Lower leg skin (tissue), 4 donors: ENCODE results near the gene CBFA2T3. TPM values are rescaled to one million over a fixed set of nuclear protein-coding genes. Genes with fewer than 3 reads are reported as not detected.

Experiments used
- DNase-seq, 2 donors: peaks; one replicate each; pipeline ENCODE4 v3.0.0-alpha.2; 2019; ENCODE audit warnings: low spot score in 2 of 2
- H3K4me3 ChIP-seq: fragments of 200-600 bp; sonication (generic); 2 replicates; pipeline ENCODE4 v1.5.1; 2017; ENCODE audit warnings: mild to moderate bottlenecking, low read depth; ENCODE audit not compliant: poor library complexity, severe bottlenecking
- POLR2A ChIP-seq, 2 donors: fragments of 450-650 bp; IDR thresholded peaks; one replicate each; pipeline ENCODE4 v1.6.1; 2016 to 2017; ENCODE audit warnings: antibody characterized with exemption in 2 of 2, mild to moderate bottlenecking in 1 of 2, moderate library complexity in 1 of 2
- WGBS, 2 donors: methylation state at CpG; one replicate each; pipeline ENCODE4 v1.1.5; 2018; 5-methylcytosine and 5-hydroxymethylcytosine counted together
- intact Hi-C: fragments of 100-400 bp; cut with DNase I; formaldehyde crosslinking; loops from one replicate; pipeline ENCODE4 v1.15.0; 2023; ENCODE audit warnings: low total_unique reads
- total RNA-seq, 4 donors: library from RNA; depleted of rRNA; stranded (reverse); fragments of >200 nt; gene quantifications; one replicate each; pipeline ENCODE4 v1.1.0, GENCODE V29; 2016
- TF ChIP-seq, protein P1 (sequence below), 3 donors: fragments of 450-650 bp; IDR thresholded peaks; one replicate each; pipeline ENCODE4 v1.5.1; 2016; ENCODE audit warnings: antibody characterized with exemption in 3 of 3, mild to moderate bottlenecking in 3 of 3, moderate library complexity in 2 of 3

Gene CBFA2T3
- total RNA-seq, 4 donors from 2014 or later, result 0.93 to 4.4 (median 2.9) TPM

DNA sequence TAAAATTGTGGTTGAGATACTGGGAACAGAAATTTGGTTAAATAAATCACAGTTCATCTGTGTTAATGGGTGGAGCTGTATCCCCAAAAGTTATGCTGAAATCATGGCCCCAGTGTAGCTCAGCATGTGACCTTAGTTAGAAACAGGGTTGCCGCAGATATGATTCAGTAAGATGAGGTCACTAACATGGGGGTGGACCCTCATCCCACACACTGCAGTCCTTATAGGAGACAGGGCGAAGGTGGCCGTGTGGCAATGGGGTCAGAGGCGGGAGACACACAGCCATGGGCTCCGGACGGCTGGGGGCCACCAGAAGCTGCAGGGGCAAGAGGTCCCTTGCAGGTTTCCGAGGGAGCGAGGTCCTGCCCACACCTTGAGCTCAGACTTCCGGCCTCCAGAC lies 130.9 kb downstream of the CBFA2T3 start:
- 93 to 94% methylated on average over 9 of the region's 9 CpGs for WGBS, 2 donors
- intact Hi-C loops, result no loop called here
- TF ChIP-seq, protein P1, sequence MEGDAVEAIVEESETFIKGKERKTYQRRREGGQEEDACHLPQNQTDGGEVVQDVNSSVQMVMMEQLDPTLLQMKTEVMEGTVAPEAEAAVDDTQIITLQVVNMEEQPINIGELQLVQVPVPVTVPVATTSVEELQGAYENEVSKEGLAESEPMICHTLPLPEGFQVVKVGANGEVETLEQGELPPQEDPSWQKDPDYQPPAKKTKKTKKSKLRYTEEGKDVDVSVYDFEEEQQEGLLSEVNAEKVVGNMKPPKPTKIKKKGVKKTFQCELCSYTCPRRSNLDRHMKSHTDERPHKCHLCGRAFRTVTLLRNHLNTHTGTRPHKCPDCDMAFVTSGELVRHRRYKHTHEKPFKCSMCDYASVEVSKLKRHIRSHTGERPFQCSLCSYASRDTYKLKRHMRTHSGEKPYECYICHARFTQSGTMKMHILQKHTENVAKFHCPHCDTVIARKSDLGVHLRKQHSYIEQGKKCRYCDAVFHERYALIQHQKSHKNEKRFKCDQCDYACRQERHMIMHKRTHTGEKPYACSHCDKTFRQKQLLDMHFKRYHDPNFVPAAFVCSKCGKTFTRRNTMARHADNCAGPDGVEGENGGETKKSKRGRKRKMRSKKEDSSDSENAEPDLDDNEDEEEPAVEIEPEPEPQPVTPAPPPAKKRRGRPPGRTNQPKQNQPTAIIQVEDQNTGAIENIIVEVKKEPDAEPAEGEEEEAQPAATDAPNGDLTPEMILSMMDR (IDR thresholded peaks at IDR 0.05), result no peak
- DNase-seq, result no peak
- no peak overlapping the region for H3K4me3 ChIP-seq

DNA sequence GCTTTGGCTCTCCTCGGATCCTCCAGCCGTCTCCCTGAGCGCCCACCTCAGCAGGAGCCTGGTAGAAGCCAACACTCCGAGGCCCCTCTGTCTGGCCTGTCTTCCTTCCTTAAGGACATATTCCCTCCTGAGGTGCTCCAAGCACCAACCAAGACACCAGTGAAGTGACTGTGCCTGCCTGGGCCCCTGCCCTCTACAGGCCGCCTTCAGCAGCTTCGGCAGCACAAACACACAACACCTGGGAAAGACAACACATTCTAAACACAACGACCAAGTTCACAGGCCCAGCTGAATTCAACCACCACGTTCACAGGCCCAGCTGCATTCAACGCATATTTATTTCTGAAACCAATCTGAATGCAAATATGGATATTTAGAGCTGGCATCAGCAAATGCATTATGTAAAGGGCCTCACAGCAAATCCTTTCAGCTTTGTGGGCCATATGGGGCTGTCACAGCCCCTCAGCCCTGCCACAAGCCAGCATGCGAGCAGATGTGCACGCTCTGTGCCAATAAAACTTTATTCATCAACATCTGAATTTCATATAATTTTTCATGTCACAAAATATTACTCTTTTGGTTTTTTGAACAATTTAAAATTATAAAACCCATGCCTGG lies 132.5 kb downstream of the CBFA2T3 start:
- no peak for DNase-seq
- no peak overlapping the region for H3K4me3 ChIP-seq
- TF ChIP-seq, protein P1 (IDR thresholded peaks at IDR 0.05), result no peak
- TF ChIP-seq POLR2A (IDR thresholded peaks at IDR 0.05), result no peak
- WGBS, 2 donors, result 64 to 72% methylated on average over 11 of the region's 11 CpGs
- intact Hi-C loops, result no loop called here

DNA sequence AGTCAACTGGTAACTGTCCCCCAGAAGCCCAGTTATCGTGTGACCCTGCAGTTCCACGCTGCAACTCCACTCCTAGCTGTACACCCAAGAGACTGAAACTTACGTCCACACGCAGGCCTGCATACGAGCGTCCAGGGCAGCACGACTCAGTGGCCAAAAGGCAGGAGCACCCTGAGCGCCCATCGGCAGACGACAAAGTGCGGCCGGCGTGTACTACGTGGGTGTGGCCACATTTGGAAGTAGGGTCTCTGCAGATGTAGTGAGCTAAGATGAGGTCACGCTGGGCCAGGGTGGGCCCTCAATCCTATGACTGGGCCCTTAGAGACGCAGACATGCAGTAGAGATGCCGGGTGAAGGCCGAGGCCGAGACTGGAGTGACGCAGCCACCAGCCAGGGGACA lies 133.8 kb downstream of the CBFA2T3 start:
- 94 to 95% methylated on average over 20 of the region's 20 CpGs for WGBS, 2 donors
- intact Hi-C loops, result no loop called here
- DNase-seq, result no peak
- no peak overlapping the region for H3K4me3 ChIP-seq
- no peak for TF ChIP-seq POLR2A (IDR thresholded peaks at IDR 0.05)
- TF ChIP-seq, protein P1 (IDR thresholded peaks at IDR 0.05), result no peak

DNA sequence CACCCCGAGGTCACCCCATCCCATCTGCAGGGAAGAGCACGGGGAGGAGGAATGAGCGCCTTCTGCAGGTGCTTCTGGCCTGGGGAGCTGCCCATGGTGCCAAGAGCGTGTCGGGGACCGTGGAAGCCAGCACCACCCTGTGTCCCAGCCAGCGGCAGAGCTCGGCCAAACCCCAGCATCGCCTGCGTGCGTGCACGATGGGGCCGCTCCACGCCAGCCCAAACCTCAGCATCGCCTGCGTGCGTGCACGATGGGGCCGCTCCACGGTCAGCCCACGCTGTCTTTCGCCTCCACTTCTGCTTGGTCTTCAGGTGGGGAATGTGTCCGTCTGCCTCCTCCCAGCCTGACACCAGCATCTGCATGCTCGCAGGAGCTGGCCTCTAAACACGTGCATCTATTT lies 134.2 kb downstream of the CBFA2T3 start:
- intact Hi-C loops, result no loop called here
- H3K4me3 ChIP-seq, result no peak overlapping the region
- TF ChIP-seq POLR2A (IDR thresholded peaks at IDR 0.05), result no peak
- TF ChIP-seq, protein P1 (IDR thresholded peaks at IDR 0.05), result no peak
- 93 to 95% methylated on average over 25 of the region's 25 CpGs for WGBS, 2 donors
- DNase-seq, result no peak

DNA sequence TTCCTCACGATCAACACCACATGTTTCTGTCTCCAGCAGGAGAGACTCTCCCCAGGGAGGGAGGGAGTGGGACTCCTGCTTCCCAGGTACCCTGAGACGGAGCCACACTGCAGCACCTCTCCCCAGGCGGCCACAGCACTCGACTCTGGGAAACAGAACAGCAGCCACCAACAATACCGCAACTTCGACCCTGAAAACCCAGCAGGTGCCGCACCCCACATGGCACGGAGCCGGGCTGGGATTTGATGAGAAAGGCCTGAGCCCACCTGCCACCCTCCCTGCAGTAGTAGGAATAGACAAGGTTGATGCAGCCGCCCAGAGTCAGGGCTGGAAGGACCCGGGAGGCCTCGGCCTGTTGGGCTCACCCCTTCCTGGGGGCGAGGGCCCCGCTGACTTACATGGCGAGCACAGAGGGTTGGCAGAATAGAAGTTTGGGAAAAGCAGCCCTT lies 134.7 kb downstream of the CBFA2T3 start:
- WGBS, 2 donors, result 90 to 96% methylated on average over 15 of the region's 15 CpGs
- TF ChIP-seq, protein P1 (IDR thresholded peaks at IDR 0.05), result no peak
- no peak for TF ChIP-seq POLR2A (IDR thresholded peaks at IDR 0.05)
- intact Hi-C loops, result no loop called here
- no peak overlapping the region for H3K4me3 ChIP-seq
- no peak for DNase-seq
